Mesodermal cell (in vitro differentiated cells): Measurements from ENCODE around the gene STX12. TPM values are rescaled to one million over a fixed set of nuclear protein-coding genes. Genes with fewer than 3 reads are reported as not detected.

ENCODE experiments used
- H3K27ac ChIP-seq: 2 replicates; pipeline ENCODE4 v1.7.0; 2013; ENCODE audit warnings: mild to moderate bottlenecking, low read depth, low read length, moderate library complexity; ENCODE audit not compliant: severe bottlenecking
- H3K36me3 ChIP-seq: 2 replicates; pipeline ENCODE4 v1.7.1; 2013; ENCODE audit warnings: mild to moderate bottlenecking, low read length, moderate library complexity; ENCODE audit not compliant: control insufficient read depth, insufficient read depth
- H3K4me1 ChIP-seq: one replicate; pipeline ENCODE4 v1.7.1; 2013; ENCODE audit warnings: mild to moderate bottlenecking, low read length; ENCODE audit not compliant: insufficient read depth, control insufficient read depth, poor library complexity, severe bottlenecking
- H3K4me3 ChIP-seq: 2 replicates; pipeline ENCODE4 v1.7.0; 2013; ENCODE audit warnings: low read length, control low read depth, mild to moderate bottlenecking; ENCODE audit not compliant: insufficient read depth, poor library complexity, severe bottlenecking; ENCODE audit errors: extremely low read depth
- H3K9me3 ChIP-seq: 2 replicates; pipeline ENCODE4 v1.7.1; 2013; ENCODE audit warnings: mild to moderate bottlenecking, low read length, moderate library complexity; ENCODE audit not compliant: control insufficient read depth
- WGBS, 2 experiments: methylation state at CpG; one replicate each; pipeline ENCODE4 v1.1.5; 2013; ENCODE audit warnings: missing lambda C conversion rate in 2 of 2; ENCODE audit not compliant: insufficient coverage in 2 of 2; 5-methylcytosine and 5-hydroxymethylcytosine counted together
- polyA plus RNA-seq, 2 experiments: library from polyadenylated mRNA; stranded (reverse); fragments of 50-300 nt; gene quantifications; one replicate each; pipeline ENCODE4 v1.2.3, GENCODE V29; 2013

Gene STX12
- 24.2 TPM for polyA plus RNA-seq (2013, experiment 1 of 2)
- 25.2 TPM for polyA plus RNA-seq (2013, experiment 2 of 2)

GRCh38 chr1:27772932-27773825, at the start of gene STX12:
Gene STX12, plus strand, starts transcription at chr1:27773219. Its CDS starts 89 bp downstream, at chr1:27773308.
- 0% methylated on average over 30 to 35 of the region's 58 CpGs for WGBS, 2 experiments
- H3K27ac ChIP-seq: peak within 1 kb of the TSS; percentile 76
- H3K36me3 ChIP-seq: peaks cover 3% of the 10 kb centered on the region

DNA sequence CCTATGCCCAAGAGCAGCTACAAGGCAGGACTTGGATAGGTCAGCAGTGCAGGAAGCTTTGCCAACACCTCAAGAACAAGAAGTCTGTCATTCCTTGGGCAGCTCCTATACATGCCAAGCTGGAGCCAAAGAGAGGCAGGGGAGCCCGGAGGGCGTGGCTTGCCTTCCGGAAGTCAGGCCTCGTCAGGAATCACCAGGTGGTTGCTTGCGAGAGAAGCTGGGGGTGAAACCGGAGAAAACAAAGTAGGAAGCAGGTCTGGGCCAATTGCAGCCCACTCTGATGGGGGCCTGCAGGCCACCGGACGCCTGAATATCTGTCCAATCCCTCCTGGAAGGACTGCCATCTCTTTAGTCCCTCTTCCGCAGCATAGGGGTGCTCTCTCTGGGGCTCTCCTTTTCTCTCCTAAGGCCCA, 48.1 kb upstream of the STX12 start:
- 91 to 95% methylated on average over 8 to 9 of the region's 9 CpGs for WGBS, 2 experiments
- Histone ChIP-seq H3K4me1 (peaks cover 5% of the 10 kb centered on the region), H3K4me3 (no peak overlapping the region), H3K27ac (peak overlapping the region; percentile 93), H3K36me3 (peaks cover 16% of the 10 kb centered on the region), H3K9me3 (no peaks in the 10 kb centered on the region)

More at GRCh38 chr1:27772932-27773825, at the start of gene STX12:
- Histone ChIP-seq H3K4me3 (peak within 1 kb of the TSS; percentile 87), H3K9me3 (no peaks in the 10 kb centered on the region), H3K4me1 (peaks cover 9% of the 10 kb centered on the region)

DNA sequence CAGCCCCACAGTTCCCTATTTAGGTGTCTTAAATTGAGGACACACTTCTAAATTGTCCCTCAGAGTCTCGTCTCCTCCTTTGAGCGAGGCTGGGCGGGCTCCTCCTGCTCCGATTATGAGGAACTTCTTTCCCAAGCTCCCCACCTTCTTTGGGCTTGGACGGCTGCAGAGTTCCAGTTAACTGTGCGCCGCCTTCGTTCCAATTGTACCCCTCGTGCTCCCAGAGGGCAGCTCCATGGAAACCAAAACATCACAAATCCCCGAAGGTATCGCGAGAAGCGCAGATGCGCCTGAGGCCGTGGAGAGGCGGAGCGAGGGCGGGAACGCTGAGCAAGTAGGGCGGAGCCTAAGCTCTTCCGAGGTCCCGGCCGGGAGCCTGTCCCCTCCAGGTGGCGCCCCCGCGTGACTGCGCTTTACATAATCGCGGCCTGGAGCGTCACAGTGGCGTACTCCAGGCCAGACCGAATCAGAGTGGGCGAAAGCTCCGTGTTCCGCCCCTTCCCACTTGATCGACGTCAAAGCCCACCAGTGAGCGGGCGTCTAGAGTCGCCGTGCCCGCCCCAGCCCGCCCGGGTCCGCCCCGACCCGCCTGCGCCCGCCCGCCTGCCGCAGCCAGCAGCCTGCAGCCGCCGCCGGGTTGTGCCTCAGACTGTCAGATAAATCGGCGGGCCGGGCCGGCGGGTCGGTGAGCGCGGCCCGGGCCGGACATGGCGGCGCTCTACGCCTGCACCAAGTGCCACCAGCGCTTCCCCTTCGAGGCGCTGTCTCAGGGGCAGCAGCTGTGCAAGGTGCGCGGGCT, 47.4 kb upstream of the STX12 start, which contains the start of gene FAM76A:
TSS of gene FAM76A (plus strand) at position 588 of the 799 bp plus-strand sequence. CDS start at position 708, 120 bp downstream.
- Histone ChIP-seq H3K27ac (peak within 1 kb of the TSS; percentile 93), H3K9me3 (no peaks in the 10 kb centered on the region), H3K4me1 (peaks cover 5% of the 10 kb centered on the region), H3K36me3 (peaks cover 20% of the 10 kb centered on the region), H3K4me3 (peak within 1 kb of the TSS; percentile 82)
- 5 to 6% methylated on average over 47 to 72 of the region's 72 CpGs for WGBS, 2 experiments

- Histone ChIP-seq H3K36me3 (peaks cover 20% of the 10 kb centered on the region), H3K4me3 (peak overlapping the region; percentile 82), H3K4me1 (peaks cover 5% of the 10 kb centered on the region), H3K27ac (peak overlapping the region; percentile 89), H3K9me3 (no peaks in the 10 kb centered on the region)
- 2% methylated on average over 46 of the region's 46 CpGs for WGBS, 2 experiments
Measured at GRCh38 chr1:27726173-27727044, 46.6 kb upstream of the STX12 start.

DNA sequence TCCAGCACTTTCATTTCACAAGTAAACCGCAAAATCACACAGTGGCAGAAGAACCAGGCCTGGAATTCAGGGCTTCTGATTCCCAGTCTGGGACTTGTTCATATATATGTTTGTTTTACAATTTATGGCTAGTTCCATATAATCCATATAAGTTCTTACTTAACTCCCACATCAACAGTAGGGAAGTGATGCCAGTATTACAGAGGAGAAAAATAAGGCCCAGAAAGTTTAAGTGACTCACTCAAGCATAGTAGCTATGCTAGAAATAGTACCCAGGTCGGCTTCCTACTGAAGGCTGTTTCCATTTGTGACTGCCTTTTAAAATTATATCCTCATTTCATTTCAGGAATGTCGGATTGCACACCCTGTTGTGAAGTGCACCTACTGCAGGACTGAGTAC, 45.9 kb upstream of the STX12 start:
- Histone ChIP-seq H3K27ac (no peak overlapping the region), H3K4me3 (peak overlapping the region; percentile 82), H3K36me3 (peaks cover 24% of the 10 kb centered on the region), H3K4me1 (peaks cover 5% of the 10 kb centered on the region), H3K9me3 (no peaks in the 10 kb centered on the region)
- 100% methylated on average over 1 of the region's 3 CpGs; no CpG with 5 or more reads in 1 of the 2 experiments for WGBS, 2 experiments

DNA sequence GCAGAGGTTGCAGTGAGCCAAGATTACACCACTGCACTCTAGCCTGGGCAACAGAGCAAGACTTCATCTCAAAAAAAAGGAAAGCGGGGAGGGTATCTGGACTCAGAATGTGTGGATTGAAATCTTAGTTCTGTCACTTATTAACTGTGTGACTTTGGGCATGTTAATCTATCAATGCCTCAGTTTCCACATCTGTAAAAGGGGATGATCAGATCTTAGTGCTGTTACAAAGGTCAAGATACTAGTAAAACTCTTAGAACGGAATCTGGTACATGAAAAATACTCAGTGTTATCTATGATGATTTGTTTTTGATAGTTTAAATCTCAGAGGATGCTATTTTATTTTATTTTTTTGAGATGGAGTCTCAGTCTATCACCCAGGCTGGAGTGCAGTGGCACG, 36.8 kb upstream of the STX12 start:
- H3K27ac ChIP-seq: no peak overlapping the region
- H3K4me1 ChIP-seq: no peaks in the 10 kb centered on the region
- H3K36me3 ChIP-seq: peaks cover 43% of the 10 kb centered on the region
- no peak overlapping the region for H3K4me3 ChIP-seq
- WGBS, 2 experiments: 100% methylated on average over 1 to 3 of the region's 3 CpGs
- no peaks in the 10 kb centered on the region for H3K9me3 ChIP-seq

GRCh38 chr1:27741121-27741520, 31.9 kb upstream of the STX12 start:
- Histone ChIP-seq H3K9me3 (no peaks in the 10 kb centered on the region), H3K4me3 (no peak overlapping the region), H3K36me3 (peaks cover 26% of the 10 kb centered on the region), H3K27ac (no peak overlapping the region), H3K4me1 (no peaks in the 10 kb centered on the region)
- 83 to 98% methylated on average over 4 of the region's 6 CpGs for WGBS, 2 experiments

- 76 to 82% methylated on average over 2 to 3 of the region's 5 CpGs for WGBS, 2 experiments
Measured at GRCh38 chr1:27744556-27744955, 28.5 kb upstream of the STX12 start.

GRCh38 chr1:27745466-27745865, 27.6 kb upstream of the STX12 start:
- Histone ChIP-seq H3K9me3 (no peaks in the 10 kb centered on the region), H3K4me1 (no peaks in the 10 kb centered on the region), H3K27ac (no peak overlapping the region), H3K4me3 (no peak overlapping the region), H3K36me3 (peaks cover 38% of the 10 kb centered on the region)
- 86 to 100% methylated on average over 4 of the region's 4 CpGs for WGBS, 2 experiments

More at GRCh38 chr1:27744556-27744955, 28.5 kb upstream of the STX12 start:
- H3K36me3 ChIP-seq: peaks cover 36% of the 10 kb centered on the region
- no peak overlapping the region for H3K27ac ChIP-seq
- no peak overlapping the region for H3K4me3 ChIP-seq
- no peaks in the 10 kb centered on the region for H3K4me1 ChIP-seq
- no peaks in the 10 kb centered on the region for H3K9me3 ChIP-seq

GRCh38 chr1:27752360-27752759, 20.7 kb upstream of the STX12 start:
- WGBS, 2 experiments: 92 to 94% methylated on average over 2 to 3 of the region's 3 CpGs

More at GRCh38 chr1:27752360-27752759, 20.7 kb upstream of the STX12 start:
- Histone ChIP-seq H3K36me3 (peaks cover 44% of the 10 kb centered on the region), H3K4me3 (no peak overlapping the region), H3K9me3 (no peaks in the 10 kb centered on the region), H3K4me1 (no peaks in the 10 kb centered on the region), H3K27ac (no peak overlapping the region)
